ENCODE results near the gene PAAF1. TPM values are rescaled to one million over a fixed set of nuclear protein-coding genes. Genes with fewer than 3 reads are reported as not detected.

Gene PAAF1
- total RNA-seq, 1 experiment from 2014 or later: 13.3 TPM

- TF ChIP-seq CTCF (conservative IDR thresholded peaks at IDR 0.05; ENCODE audit: low read depth, low read length) (no peak), EZH2phosphoT487 (IDR thresholded peaks at IDR 0.05; ENCODE audit: borderline replicate concordance, low read length) (no peak), EZH2 (IDR thresholded peaks at IDR 0.05; ENCODE audit: low read length, unreplicated experiment) (no peak)
- Histone ChIP-seq H3K27me3 (ENCODE audit: low read length) (no peaks in the 10 kb centered on the region), H3K36me3 (ENCODE audit: low read depth, low read length) (peaks cover 5% of the 10 kb centered on the region; the same call in 1 of the 2 replicates), H3K27ac (ENCODE audit: low read length) (no peak overlapping the region), H3K9me2 (replicated peaks; ENCODE audit: low read length) (no peaks in the 10 kb centered on the region), H3K79me2 (ENCODE audit: low read length) (no peaks in the 10 kb centered on the region), H3K9me3 (ENCODE audit: low read length) (no peaks in the 10 kb centered on the region), H2AFZ (ENCODE audit: low read length) (no peak overlapping the region), H3F3A (ENCODE audit: low read length, unreplicated experiment) (no peaks in the 10 kb centered on the region), H3K4me2 (ENCODE audit: low read length) (no peak overlapping the region), H3K4me1 (ENCODE audit: insufficient read depth, low read length) (no peaks in the 10 kb centered on the region), H3K4me3 (ENCODE audit: low read length) (no peak overlapping the region), H3K9ac (ENCODE audit: low read length) (no peak overlapping the region), H4K20me1 (ENCODE audit: low read length) (no peaks in the 10 kb centered on the region)
- no TSS peak for BruUV-seq (replicated peaks)
- ATAC-seq (no peak), DNase-seq (peak; percentile 20)
- POLR2A ChIA-PET (ENCODE audit: unreplicated experiment): no interaction called here
- CTCF ChIA-PET: no interaction called here
- intact Hi-C loops (cut with micrococcal nuclease): no loop called here
Observed at GRCh38 chr11:73833067-73833466, 43.7 kb upstream of the PAAF1 start.

GRCh38 chr11:73838443-73839122 is 38.2 kb upstream of the PAAF1 start:
- no peak overlapping the region for H3K9ac ChIP-seq (ENCODE audit: low read length)
- no peak overlapping the region for H3K4me2 ChIP-seq (ENCODE audit: low read length)
- H3K27ac ChIP-seq (ENCODE audit: low read length): no peak overlapping the region
- no peaks in the 10 kb centered on the region for H3K4me1 ChIP-seq (ENCODE audit: insufficient read depth, low read length)
- intact Hi-C loops (cut with micrococcal nuclease): no loop called here
- POLR2A ChIA-PET (ENCODE audit: unreplicated experiment): no interaction called here
- ATAC-seq: peak; percentile 45
- no peak for TF ChIP-seq EZH2phosphoT487 (IDR thresholded peaks at IDR 0.05; ENCODE audit: borderline replicate concordance, low read length)
- BruUV-seq (replicated peaks): no TSS peak
- no peaks in the 10 kb centered on the region for H3F3A ChIP-seq (ENCODE audit: low read length, unreplicated experiment)
- H3K36me3 ChIP-seq (ENCODE audit: low read depth, low read length): peaks cover 5% of the 10 kb centered on the region; the same call in 1 of the 2 replicates
- no peaks in the 10 kb centered on the region for H4K20me1 ChIP-seq (ENCODE audit: low read length)
- H3K79me2 ChIP-seq (ENCODE audit: low read length): no peaks in the 10 kb centered on the region
- CTCF ChIA-PET: no interaction called here
- no peak for DNase-seq
- no peaks in the 10 kb centered on the region for H3K9me3 ChIP-seq (ENCODE audit: low read length)
- H3K27me3 ChIP-seq (ENCODE audit: low read length): no peaks in the 10 kb centered on the region
- H2AFZ ChIP-seq (ENCODE audit: low read length): no peak overlapping the region
- no peaks in the 10 kb centered on the region for H3K9me2 ChIP-seq (replicated peaks; ENCODE audit: low read length)
- H3K4me3 ChIP-seq (ENCODE audit: low read length): no peak overlapping the region

GRCh38 chr11:73839123-73839457 is 37.7 kb upstream of the PAAF1 start:
- H3K4me2 ChIP-seq (ENCODE audit: low read length): no peak overlapping the region

More at GRCh38 chr11:73839123-73839457, 37.7 kb upstream of the PAAF1 start:
- Histone ChIP-seq H3K4me1 (ENCODE audit: insufficient read depth, low read length) (no peaks in the 10 kb centered on the region), H3K9me2 (replicated peaks; ENCODE audit: low read length) (no peaks in the 10 kb centered on the region), H3K9me3 (ENCODE audit: low read length) (no peaks in the 10 kb centered on the region), H3K36me3 (ENCODE audit: low read depth, low read length) (peaks cover 5% of the 10 kb centered on the region; the same call in 1 of the 2 replicates), H3K27ac (ENCODE audit: low read length) (no peak overlapping the region), H3F3A (ENCODE audit: low read length, unreplicated experiment) (no peaks in the 10 kb centered on the region), H3K27me3 (ENCODE audit: low read length) (no peaks in the 10 kb centered on the region), H2AFZ (ENCODE audit: low read length) (no peak overlapping the region), H3K4me3 (ENCODE audit: low read length) (no peak overlapping the region), H4K20me1 (ENCODE audit: low read length) (no peaks in the 10 kb centered on the region), H3K79me2 (ENCODE audit: low read length) (no peaks in the 10 kb centered on the region), H3K9ac (ENCODE audit: low read length) (no peak overlapping the region)
- DNase-seq (no peak), ATAC-seq (no peak)
- no peak for TF ChIP-seq EZH2 (IDR thresholded peaks at IDR 0.05; ENCODE audit: low read length, unreplicated experiment)
- TF ChIP-seq EZH2phosphoT487 (IDR thresholded peaks at IDR 0.05; ENCODE audit: borderline replicate concordance, low read length): no peak
- TF ChIP-seq CTCF (conservative IDR thresholded peaks at IDR 0.05; ENCODE audit: low read depth, low read length): no peak
- ChIA-PET POLR2A (ENCODE audit: unreplicated experiment) (no interaction called here), CTCF (no interaction called here)
- no TSS peak for BruUV-seq (replicated peaks)
- intact Hi-C loops (cut with micrococcal nuclease): no loop called here
